DMS114 treated with DMSO at 0.1 percent for 48 hours (cell line): ENCODE measurements around the gene STARD3NL.
"Not testable (repeated sequence)": the region's sequence is repeated elsewhere in the genome, so short reads cannot be mapped to it uniquely, and the experiment has no call there.

Experiments
- DNase-seq: peaks from one replicate; lab custom pipeline; 2025; ENCODE audit not compliant: unreplicated experiment; lab: John Stamatoyannopoulos, UW

STARD3NL gene

GRCh38 chr7:38262545-38262944 lies 84.5 kb downstream of the STARD3NL start:
- no peak for DNase-seq

DNA sequence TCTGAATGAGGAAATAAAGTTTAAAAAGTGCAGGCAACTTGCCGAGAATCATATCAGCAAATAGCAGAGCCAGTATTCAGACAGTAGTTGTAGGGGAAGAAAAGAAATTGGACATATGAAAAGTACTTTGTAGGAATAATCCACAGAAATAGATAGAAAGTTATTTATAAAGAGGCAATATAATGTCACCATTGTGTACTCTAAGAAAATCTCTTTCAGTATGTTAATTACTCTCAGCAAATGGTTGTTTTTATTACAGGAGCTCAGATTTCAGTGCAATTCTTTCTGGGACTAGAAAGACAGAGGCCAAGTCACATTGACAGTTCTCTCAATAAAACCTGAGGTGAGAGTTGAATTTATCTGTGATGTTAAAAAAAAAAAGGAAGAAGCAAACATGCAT lies 85.2 kb downstream of the STARD3NL start:
- not testable (repeated sequence) for DNase-seq

GRCh38 chr7:38264602-38265001 lies 86.6 kb downstream of the STARD3NL start:
- DNase-seq, result not testable (repeated sequence)

DNA sequence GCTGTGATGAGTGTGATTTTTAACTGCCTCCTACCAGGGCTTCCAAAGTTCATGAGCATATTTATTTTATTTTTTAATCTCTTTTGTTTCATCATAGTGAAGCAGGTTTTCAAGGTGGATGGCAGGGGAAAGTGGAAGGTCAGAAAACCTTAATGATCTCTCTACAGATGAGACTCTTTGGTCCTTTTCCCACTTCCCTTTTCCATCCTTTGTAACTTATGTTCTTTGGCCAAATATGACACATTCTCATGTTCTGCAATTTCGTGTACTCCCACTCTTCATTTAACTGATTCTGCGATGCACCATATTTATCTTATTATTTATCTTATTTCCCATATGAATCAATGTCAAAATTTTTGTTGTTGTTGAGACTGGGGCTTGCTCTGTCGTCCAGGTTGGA lies 87.9 kb downstream of the STARD3NL start:
- DNase-seq, result not testable (repeated sequence)

DNA sequence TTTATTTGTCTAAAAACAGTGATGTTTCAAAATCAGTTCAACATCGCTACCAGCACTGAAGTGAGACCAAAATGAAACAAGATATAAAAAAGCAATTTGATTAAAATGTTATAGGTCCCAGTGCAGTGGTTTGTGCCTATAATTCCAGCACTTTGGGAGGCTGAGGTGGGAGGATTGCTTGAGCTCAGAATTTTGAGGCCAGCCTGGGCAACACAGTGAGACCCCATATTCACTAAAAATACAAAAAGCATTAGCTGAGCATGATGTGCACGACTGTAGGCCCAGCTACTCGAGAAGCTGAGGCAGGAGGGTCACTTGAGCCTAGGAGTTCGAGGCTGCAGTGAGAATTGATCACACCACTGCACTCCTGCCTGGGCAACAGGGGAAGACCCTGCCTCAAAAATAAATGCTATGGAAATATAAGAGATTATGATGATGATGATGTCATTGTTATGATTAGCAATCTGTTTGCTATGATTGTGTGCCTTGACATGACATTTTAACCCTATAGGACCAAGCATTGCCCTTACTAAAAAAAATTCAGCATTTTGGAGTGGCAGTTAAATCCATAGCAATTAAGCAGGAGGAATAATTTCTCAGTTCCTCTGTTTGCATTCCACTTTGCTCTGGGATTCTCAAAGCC lies 91.8 kb downstream of the STARD3NL start:
- DNase-seq, result not testable (repeated sequence)

DNA sequence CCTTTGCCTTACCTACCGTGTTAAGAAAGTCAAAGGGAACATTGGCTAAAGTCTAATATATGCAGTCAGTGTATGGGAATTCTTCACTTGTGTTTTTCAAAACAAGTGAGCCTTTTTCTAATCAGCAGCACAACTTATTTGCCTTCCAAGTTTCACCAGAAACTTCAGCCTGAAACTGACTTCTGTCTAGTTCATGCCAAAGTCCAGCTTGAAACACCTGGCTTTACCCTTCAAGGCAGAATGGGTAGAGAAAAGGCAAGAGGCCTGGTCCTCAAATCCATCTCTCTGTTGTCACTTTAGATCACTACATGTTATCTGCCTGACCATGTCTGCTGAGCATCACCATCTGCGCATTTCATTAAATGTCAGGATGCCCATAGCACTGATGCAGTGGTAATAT lies 92.4 kb downstream of the STARD3NL start:
- DNase-seq, result not testable (repeated sequence)

GRCh38 chr7:38273286-38273995 lies 95.4 kb downstream of the STARD3NL start, which contains the start of gene TARP:
Gene TARP, minus strand, starts transcription at chr7:38273636.
- DNase-seq, result no peak

- no peak for DNase-seq
Measured at GRCh38 chr7:38274486-38274885, 96.4 kb downstream of the STARD3NL start.

GRCh38 chr7:38274927-38275620 lies 97.0 kb downstream of the STARD3NL start:
- no peak for DNase-seq

DNA sequence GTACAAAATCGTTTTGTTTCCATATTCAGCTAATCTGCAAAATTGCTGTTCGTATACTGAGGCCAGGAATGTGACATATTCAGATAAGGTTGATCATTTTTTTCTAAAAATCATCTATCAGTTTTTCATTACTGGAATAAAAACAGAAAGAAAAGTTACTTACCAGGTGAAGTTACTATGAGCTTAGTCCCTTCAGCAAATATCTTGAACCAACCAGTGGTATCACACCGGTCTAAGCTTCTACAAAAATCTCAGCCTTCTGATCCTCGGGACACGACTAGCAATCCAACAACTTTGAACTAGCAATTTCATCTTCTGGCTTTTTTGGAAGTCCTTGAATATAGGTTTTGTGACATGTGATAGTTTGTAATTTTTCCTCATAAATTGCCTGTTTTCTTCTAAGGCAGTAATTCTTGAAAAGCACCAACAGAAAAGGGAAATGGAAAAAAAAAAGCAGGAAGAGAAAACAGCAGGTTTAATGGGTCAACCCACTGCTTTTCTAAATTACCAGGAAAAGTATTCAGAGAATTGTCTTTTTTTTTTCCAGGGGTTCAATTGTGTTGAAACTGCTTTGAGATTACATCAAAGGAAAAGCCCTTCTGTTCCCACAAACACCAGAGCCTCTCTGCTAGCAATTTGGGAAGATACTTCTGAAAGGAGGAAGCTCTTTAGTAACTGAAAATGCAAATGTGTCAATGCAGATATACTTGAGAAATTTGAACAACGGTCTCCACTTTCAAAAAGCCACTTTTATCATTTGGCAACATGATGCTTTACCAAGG lies 98.2 kb downstream of the STARD3NL start:
- DNase-seq, result no peak

DNA sequence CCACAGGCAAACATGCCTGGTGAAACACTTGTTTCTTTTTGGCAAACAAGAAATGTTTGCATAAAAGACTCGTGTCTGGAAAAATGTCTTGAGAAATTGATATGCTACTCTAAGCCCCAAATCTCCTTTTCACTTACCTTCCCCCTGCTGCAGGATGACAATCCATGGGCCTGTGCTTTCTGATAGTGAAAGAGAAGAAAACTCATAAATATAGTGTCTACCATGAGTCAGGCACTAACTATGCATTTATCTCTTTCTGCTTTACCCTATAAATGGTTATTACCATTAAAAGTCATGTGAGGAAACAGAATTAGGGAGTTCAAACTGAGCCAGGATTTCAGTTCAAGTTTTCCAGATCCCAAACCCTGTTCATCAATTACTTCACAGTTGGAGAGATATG lies 102.0 kb downstream of the STARD3NL start:
- DNase-seq, result no peak
